NCI-H526 treated with DMSO at 0.1 percent for 48 hours (cell line): ENCODE results near the gene CHN1.
A peak's percentile ranks its signal among the peaks of the same experiment; 100 is the strongest.

Experiments
- DNase-seq: peaks from one replicate; lab custom pipeline; 2025; lab: John Stamatoyannopoulos, UW

The CHN1 gene, protein sequence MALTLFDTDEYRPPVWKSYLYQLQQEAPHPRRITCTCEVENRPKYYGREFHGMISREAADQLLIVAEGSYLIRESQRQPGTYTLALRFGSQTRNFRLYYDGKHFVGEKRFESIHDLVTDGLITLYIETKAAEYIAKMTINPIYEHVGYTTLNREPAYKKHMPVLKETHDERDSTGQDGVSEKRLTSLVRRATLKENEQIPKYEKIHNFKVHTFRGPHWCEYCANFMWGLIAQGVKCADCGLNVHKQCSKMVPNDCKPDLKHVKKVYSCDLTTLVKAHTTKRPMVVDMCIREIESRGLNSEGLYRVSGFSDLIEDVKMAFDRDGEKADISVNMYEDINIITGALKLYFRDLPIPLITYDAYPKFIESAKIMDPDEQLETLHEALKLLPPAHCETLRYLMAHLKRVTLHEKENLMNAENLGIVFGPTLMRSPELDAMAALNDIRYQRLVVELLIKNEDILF

GRCh38 chr2:175004980-175005732 lies at the start of gene CHN1:
Gene CHN1, minus strand, starts transcription at chr2:175005381. Its CDS starts 469 bp downstream, at chr2:175004912.
- DNase-seq, result peak; percentile 84

- DNase-seq, result no peak
Observed at GRCh38 chr2:175054340-175054739, 49.2 kb upstream of the CHN1 start.

GRCh38 chr2:175049661-175050060 lies 44.5 kb upstream of the CHN1 start:
- DNase-seq, result no peak

DNA sequence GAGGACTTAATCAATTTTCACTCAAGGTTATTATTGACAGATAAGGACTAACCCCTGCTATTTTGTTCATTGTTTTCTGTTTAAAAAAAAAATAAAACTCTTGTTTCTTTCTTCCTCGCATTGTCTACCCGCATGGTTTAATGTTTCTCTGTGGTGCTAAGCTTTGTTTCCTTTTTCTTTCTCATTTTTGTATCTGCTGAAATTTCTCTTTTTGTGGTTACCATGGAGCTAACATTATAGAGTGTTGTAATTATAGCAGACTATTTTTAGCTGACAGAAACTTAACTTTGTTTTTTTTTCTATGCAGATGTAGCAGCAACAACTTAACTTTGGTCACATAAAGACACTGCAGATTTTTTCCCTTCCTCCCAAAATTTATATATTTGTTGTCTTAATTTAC lies 43.1 kb upstream of the CHN1 start:
- no peak for DNase-seq

DNA sequence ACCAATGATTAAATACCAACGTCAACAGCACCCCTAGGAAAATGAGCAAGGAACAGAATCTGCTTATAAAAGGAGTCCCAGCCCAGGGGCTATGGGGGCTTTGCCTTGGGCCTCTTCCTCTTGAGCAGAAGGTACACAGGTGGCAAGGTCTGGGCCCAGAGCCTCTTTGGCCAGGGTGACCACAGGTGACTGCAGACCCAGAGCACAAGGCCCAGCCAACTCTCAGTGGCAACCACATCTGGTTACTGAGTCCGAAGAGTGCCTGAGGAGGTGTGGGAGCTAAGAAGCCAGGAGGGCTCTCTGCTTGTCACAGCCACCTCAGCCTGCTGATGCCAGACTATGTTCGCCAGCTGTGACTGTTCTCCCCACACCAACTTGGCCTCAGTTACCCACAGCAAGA lies 34.3 kb upstream of the CHN1 start:
- DNase-seq, result no peak

- no peak for DNase-seq
Observed at GRCh38 chr2:175039031-175039430, 33.9 kb upstream of the CHN1 start.

GRCh38 chr2:175037941-175038340 lies 32.8 kb upstream of the CHN1 start:
- DNase-seq, result no peak

DNA sequence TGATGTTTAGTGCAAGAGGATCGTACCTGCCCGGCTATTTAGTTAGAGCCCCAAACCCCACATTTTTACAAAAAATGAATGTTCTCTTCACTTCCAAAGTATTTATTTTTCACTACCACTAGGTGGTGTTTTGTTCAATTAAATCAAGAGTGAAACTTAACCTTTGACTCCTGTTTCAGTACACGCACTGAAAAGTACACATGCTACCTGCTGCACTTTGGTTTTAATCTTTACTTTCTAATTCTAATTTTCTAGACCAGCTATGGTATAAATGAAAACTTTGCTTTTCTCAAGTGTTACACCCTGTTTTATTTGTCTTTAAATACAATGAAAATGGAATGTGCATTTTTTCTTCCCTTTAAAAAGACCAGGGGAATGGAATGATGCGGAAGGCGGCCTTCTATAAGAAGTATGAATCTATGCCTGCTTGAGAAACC lies 31.4 kb upstream of the CHN1 start:
- no peak for DNase-seq

DNA sequence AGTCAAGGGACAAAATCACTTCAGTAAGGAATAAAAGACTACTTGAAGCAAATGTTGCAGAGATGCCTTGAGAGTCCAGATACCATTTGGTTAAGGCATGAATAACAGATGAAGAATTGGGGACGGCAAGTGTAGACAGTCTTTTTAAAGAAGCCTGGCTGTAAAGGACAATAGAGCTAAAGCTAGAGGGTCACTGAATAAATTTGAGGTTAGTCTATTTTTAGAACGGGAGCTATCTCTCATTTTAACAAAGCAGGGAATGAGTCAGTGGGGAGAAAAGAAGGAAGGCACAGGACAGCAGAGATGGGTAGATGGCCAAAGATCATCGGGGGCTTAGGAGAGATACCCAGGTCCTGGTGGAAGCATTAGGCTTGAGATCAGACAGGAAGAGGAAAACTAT lies 30.6 kb upstream of the CHN1 start:
- DNase-seq, result no peak

DNA sequence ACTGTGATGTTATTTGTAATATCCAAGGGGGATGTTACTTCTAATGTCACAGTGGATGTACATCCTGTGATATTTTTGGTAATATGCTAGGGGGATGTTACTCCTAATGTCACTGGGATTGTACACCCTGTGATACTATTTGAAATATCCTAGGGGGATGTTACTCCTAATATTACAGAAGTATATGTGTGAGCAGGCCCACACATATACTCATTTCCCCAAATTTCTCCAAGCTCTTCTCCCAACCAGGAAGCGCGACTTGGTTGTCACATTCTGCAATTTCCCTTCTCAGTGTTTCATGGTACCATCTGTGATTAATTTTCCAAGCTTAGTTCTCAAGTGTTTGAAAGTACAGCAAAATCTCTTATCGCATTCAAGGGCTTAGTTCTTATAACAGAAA lies 29.5 kb upstream of the CHN1 start:
- no peak for DNase-seq

DNA sequence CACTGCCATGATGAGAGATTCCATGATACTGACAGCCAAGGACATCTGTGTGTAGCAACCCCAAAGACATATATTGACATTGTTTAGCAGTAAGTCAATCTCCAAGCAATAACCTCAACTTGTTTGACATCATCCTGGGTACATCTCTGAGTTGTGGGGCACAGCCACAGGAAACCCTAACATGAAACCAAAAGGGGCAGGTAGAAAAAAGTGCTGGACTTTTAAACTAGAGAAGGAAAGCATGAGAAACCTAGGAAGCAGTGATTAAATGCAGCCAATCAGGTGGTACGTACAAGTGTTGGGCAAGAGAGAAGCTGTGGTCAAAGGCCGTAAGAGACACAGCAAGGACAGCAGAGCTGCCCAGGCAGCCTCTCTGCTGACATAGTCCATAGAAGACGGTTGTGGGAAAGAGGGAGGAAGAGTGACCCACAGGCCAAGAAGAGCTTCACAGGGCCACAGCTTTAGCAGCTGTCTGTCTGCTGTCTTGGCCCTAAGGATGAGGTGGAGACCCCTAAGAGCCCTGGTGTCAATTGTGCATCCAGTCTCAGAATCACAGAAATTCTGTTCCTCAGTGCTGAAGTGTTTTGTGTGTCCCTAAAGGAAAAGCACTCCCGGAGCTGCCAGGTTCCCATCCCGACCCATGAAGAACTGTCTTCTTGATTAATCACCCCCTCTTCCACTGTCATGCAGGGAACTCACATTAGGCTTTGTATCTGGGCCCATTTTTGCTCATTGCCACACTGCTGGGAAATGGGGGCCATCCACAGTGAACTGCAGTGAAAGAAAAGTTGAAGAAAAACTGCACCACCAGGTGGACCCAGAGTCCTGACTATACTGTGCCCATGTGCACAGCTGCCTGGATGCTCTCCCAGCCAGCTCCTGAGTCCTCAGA lies 25.4 kb upstream of the CHN1 start:
- peak; percentile 11 for DNase-seq

GRCh38 chr2:175027755-175028154 lies 22.6 kb upstream of the CHN1 start:
- no peak for DNase-seq

- DNase-seq, result no peak
Observed at GRCh38 chr2:175026385-175026784, 21.2 kb upstream of the CHN1 start.

GRCh38 chr2:175025946-175026345 lies 20.8 kb upstream of the CHN1 start:
- no peak for DNase-seq

DNA sequence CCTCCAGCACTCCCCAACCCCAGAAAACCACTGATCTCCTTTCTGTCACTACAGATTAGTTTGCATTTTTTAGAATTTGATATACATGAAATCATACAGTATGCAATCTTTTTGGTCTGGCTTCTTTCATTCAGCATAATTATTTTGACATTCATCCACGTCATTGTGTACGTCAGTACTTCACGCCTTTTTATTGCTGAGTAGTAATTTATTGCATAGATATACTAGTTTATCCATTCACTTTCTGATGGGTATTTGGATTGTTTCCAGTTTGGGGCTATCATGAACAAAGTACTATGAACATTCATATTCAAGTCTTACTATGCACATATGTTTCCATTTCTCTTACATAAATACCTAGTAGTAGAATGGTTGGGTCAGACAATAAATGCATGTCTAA lies 20.1 kb upstream of the CHN1 start:
- DNase-seq, result no peak

DNA sequence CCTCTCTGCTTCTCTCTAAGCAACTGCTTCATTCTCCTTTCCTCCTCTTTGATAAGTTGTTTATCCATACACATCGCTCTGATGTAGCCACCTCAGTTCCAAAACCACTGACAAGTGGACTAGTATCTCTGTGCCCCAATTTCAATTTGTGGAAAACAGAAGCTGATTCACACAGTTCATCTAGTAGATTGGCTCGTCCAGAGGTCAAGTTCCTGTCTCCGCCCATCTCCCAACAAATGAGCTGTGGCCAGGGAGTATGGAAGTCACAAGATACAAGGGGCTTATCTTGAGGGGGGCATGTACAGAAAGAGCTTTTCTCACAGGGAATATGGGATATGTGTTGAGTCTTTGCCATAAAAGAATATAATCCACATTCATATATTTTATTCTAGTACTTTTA lies 17.7 kb upstream of the CHN1 start:
- DNase-seq, result no peak

GRCh38 chr2:175019566-175020327 lies 14.6 kb upstream of the CHN1 start:
- no peak for DNase-seq

DNA sequence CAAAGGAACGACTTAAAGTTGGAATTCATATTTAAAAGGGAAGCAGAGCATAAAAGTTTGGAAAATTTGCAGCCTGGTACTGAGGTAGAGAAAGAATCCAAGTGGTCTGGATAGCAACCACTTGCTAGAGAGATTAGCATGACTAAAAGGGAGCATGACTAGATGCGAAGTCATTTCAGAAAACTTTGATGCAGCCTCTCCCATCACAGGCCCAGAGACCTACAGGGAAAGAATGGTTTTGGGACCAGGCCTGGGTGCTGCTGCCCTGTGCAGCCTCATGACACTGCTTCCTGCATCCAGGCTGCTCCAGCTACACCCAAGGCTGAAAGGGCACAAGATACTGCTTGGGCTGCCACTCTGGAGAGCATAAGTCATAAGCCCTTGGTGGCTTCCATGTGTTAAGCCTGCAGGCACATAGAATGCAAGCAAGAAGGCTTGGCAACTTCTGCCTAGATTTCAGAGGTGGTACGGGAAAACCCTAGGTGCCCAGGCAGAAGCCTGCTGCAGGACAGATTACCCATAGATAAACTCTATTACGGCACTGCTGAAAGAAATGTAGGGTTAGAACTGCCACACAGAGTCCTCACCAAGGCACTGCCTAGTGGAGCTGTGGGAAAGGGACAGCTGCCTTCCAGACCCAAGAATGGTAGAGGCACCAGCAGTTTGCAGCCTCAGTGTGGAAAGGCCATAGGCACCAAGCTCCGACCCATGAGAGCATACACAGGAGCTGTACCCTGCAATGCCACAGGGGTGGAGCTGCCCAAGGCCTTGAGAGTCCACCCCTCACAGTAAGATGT lies 12.6 kb upstream of the CHN1 start:
- no peak for DNase-seq

DNA sequence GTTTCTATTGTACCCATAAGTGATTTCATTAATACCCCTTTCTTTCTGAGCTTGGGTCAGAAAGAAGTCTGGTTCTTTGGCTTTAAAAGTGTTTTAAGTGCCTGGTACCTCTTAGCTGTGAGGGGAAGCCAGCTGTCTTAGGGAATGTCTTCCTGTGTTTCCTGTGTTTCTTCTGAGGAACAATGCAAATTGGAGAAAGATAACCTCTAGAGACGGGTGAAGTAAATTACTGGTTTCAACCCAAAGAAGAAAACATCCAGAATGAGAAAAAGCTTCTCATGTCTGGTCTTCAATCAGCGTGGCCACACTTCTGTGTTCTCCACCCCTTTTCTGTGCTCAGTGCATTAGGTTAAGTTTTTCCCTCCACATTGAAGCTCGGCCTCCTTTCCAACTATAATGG lies 10.2 kb upstream of the CHN1 start:
- DNase-seq, result no peak

GRCh38 chr2:175012516-175012915 lies 7.3 kb upstream of the CHN1 start:
- DNase-seq, result no peak

DNA sequence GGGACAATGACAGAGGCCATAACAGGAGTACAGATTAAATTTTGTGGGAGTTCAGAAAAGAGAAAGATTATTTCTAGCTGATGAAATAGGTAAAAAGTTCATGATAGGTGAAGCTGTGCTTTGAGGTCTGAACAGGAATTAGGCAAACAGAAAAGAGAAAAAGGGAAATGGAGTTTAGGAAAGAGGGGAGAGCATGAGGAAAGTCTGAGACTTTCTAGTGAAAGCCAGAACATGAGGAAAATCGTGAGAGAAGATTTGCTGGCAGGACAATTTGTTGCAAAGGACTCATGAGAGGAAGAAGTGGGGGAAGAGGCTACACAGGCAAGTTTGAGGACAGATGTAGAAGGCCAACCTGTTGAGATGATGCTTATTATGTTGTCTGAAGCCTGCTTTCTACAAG lies 6.3 kb upstream of the CHN1 start:
- DNase-seq, result no peak
